ENCODE data around the gene UBTD1. TPM values are rescaled to one million over a fixed set of nuclear protein-coding genes. Genes with fewer than 3 reads are reported as not detected.

The UBTD1 gene
- total and polyA plus RNA-seq, 4 donors, result 26.3 to 70.4 (median 42.9) TPM

GRCh38 chr10:97590082-97590747 is 91.5 kb downstream of the UBTD1 start:
- no peak overlapping the region for H3K9ac ChIP-seq (ENCODE audit: insufficient read depth in 1 of 2, low read length in 2 of 2)
- peaks cover 0 to 3% (median 0%) of the 10 kb centered on the region in 5 donors for H3K4me1 ChIP-seq (ENCODE audit: control insufficient read depth in 5 of 5, insufficient read depth in 5 of 5, low read length in 5 of 5)
- H3K9me3 ChIP-seq (ENCODE audit: control insufficient read depth in 4 of 4, insufficient read depth in 3 of 4, low read length in 3 of 4), result no peaks in the 10 kb centered on the region
- ATAC-seq (ENCODE audit: insufficient read depth, low FRiP score) (no peak), DNase-seq (no peak)
- no peak overlapping the region for H3K4me3 ChIP-seq
- H3K36me3 ChIP-seq (ENCODE audit: control insufficient read depth in 4 of 4, insufficient read depth in 4 of 4, low read length in 4 of 4), result no peaks in the 10 kb centered on the region
- no peak overlapping the region for H3K27ac ChIP-seq (ENCODE audit: low read depth in 1 of 2, low read length in 1 of 2)
- no peaks in the 10 kb centered on the region for H3K27me3 ChIP-seq (ENCODE audit: control insufficient read depth in 3 of 3, insufficient read depth in 3 of 3, low read length in 2 of 3)
- 90 to 95% methylated on average over 15 of the region's 15 CpGs for WGBS, 2 donors
- TF ChIP-seq CTCF (IDR thresholded peaks at IDR 0.05; ENCODE audit: control extremely low read depth, extremely low read depth), result no peak

GRCh38 chr10:97590748-97591495 is 92.2 kb downstream of the UBTD1 start:
- Histone ChIP-seq H3K9me3 (ENCODE audit: control insufficient read depth in 4 of 4, insufficient read depth in 3 of 4, low read length in 3 of 4) (no peaks in the 10 kb centered on the region), H3K4me1 (ENCODE audit: control insufficient read depth in 5 of 5, insufficient read depth in 5 of 5, low read length in 5 of 5) (peaks cover 0 to under 1% (median 0%) of the 10 kb centered on the region in 5 donors), H3K4me3 (no peak overlapping the region), H3K36me3 (ENCODE audit: control insufficient read depth in 4 of 4, insufficient read depth in 4 of 4, low read length in 4 of 4) (no peaks in the 10 kb centered on the region), H3K27me3 (ENCODE audit: control insufficient read depth in 3 of 3, insufficient read depth in 3 of 3, low read length in 2 of 3) (no peaks in the 10 kb centered on the region), H3K27ac (ENCODE audit: low read depth in 1 of 2, low read length in 1 of 2) (no peak overlapping the region), H3K9ac (ENCODE audit: insufficient read depth in 1 of 2, low read length in 2 of 2) (no peak overlapping the region)
- TF ChIP-seq CTCF (IDR thresholded peaks at IDR 0.05; ENCODE audit: control extremely low read depth, extremely low read depth), result no peak
- DNase-seq, result no peak
- no peak for ATAC-seq (ENCODE audit: insufficient read depth, low FRiP score)
- WGBS, 2 donors, result 74 to 77% methylated on average over 5 of the region's 5 CpGs

- no peak for ATAC-seq (ENCODE audit: insufficient read depth, low FRiP score)
- WGBS, 2 donors, result 69 to 83% methylated on average over 4 of the region's 4 CpGs
- no peaks in the 10 kb centered on the region for H3K9me3 ChIP-seq (ENCODE audit: control insufficient read depth in 4 of 4, insufficient read depth in 3 of 4, low read length in 3 of 4)
Measured at GRCh38 chr10:97593421-97593820, 94.7 kb downstream of the UBTD1 start.

More at GRCh38 chr10:97593421-97593820, 94.7 kb downstream of the UBTD1 start:
- H3K4me3 ChIP-seq, result no peak overlapping the region
- H3K27me3 ChIP-seq (ENCODE audit: control insufficient read depth in 3 of 3, insufficient read depth in 3 of 3, low read length in 2 of 3), result no peaks in the 10 kb centered on the region
- TF ChIP-seq CTCF (IDR thresholded peaks at IDR 0.05; ENCODE audit: control extremely low read depth, extremely low read depth), result no peak
- H3K27ac ChIP-seq (ENCODE audit: low read depth in 1 of 2, low read length in 1 of 2), result no peak overlapping the region
- no peaks in the 10 kb centered on the region for H3K36me3 ChIP-seq (ENCODE audit: control insufficient read depth in 4 of 4, insufficient read depth in 4 of 4, low read length in 4 of 4)
- peaks cover 0 to 5% (median 0%) of the 10 kb centered on the region in 5 donors for H3K4me1 ChIP-seq (ENCODE audit: control insufficient read depth in 5 of 5, insufficient read depth in 5 of 5, low read length in 5 of 5)
- peak in 2 of 3 donors; percentile 20 to 21 for DNase-seq
- H3K9ac ChIP-seq (ENCODE audit: insufficient read depth in 1 of 2, low read length in 2 of 2), result no peak overlapping the region

Measured in lung (tissue), 12 donors.